Vagina (tissue), 2 donors: ENCODE results near the gene ACSS1.
A peak's percentile ranks its signal among the peaks of the same experiment; 100 is the strongest.

Experiments used
- POLR2A ChIP-seq, 2 donors: fragments of 450-650 bp; IDR thresholded peaks; one replicate each; pipeline ENCODE4 v1.6.1; 2017; ENCODE audit warnings: antibody characterized with exemption in 2 of 2, mild to moderate bottlenecking in 2 of 2, moderate library complexity in 2 of 2
- POLR2AphosphoS5 ChIP-seq, 2 donors: sonication (generic); formaldehyde crosslinking; IDR thresholded peaks; one replicate each; pipeline ENCODE4 v1.9.0; 2017; ENCODE audit warnings: antibody characterized with exemption in 2 of 2, mild to moderate bottlenecking in 2 of 2, low read depth in 1 of 2; ENCODE audit not compliant: insufficient read depth in 1 of 2
- TF ChIP-seq, protein P1 (sequence below), 3 experiments: fragments of 450-650 bp in 2 of 3; fragments of 200-600 bp in 1 of 3; sonication (generic) in 1 of 3; IDR thresholded peaks; one replicate each; pipeline ENCODE4 v1.5.1; 2017 to 2019; ENCODE audit warnings: antibody characterized with exemption in 3 of 3, mild to moderate bottlenecking in 2 of 3, moderate library complexity in 2 of 3

DNA sequence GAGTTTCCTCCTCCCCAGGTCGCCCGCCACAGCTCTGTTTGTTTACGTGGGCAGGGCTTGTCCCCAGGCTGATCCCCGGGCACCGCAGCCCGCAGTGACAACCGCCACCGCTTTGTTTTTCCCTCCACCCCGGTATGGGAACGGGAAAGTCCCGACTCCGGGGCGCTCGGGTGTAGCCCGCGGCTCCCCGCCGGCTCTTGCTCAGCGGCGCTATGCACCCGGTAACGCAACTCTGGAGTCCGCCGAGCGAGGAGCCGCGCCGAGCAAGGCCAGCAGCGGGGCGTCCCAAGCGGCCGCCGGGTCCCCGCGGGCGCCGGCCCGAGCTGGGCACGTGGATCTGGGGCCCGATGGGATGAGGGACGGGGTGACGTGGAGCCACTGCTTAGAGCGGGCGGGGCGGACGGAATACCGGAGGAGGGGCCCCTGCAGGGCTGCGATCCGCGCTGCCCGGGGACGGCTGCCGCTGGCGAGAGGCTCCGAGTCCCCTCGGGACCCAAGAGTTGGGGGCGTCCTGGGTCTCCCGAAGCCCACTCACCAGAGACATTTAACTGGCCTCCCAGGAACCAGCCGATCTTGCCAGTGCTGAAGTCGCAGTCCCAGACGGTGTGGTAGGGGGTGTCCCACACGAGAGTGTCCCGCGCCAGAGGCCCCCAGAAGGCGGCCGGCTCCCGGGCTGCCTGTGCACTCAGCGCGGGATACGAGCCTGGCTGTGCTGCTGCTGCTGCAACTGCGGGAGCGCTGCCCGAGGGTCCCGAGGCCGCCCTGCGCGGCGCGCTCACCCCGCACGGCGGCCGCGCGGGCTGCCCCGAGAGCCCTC lies 497 bp downstream of the ACSS1 start:
- TF ChIP-seq, protein P1, sequence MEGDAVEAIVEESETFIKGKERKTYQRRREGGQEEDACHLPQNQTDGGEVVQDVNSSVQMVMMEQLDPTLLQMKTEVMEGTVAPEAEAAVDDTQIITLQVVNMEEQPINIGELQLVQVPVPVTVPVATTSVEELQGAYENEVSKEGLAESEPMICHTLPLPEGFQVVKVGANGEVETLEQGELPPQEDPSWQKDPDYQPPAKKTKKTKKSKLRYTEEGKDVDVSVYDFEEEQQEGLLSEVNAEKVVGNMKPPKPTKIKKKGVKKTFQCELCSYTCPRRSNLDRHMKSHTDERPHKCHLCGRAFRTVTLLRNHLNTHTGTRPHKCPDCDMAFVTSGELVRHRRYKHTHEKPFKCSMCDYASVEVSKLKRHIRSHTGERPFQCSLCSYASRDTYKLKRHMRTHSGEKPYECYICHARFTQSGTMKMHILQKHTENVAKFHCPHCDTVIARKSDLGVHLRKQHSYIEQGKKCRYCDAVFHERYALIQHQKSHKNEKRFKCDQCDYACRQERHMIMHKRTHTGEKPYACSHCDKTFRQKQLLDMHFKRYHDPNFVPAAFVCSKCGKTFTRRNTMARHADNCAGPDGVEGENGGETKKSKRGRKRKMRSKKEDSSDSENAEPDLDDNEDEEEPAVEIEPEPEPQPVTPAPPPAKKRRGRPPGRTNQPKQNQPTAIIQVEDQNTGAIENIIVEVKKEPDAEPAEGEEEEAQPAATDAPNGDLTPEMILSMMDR (IDR thresholded peaks at IDR 0.05): no peak
- peak in 1 of 2 donors; percentile 26 for TF ChIP-seq POLR2A (IDR thresholded peaks at IDR 0.05)
- TF ChIP-seq POLR2AphosphoS5 (IDR thresholded peaks at IDR 0.05; ENCODE audit: insufficient read depth in 1 of 2, low read depth in 1 of 2): peak in 1 of 2 donors; percentile 58
